ENCODE results near the gene OSGIN1.

OSGIN1 gene

GRCh38 chr16:84004442-84004841 lies 51.4 kb downstream of the OSGIN1 start:
- no peaks in the 10 kb centered on the region for H3K9me3 ChIP-seq (ENCODE audit: control insufficient read depth, insufficient read depth, low read depth, low read length)
- no peak overlapping the region for H3K27ac ChIP-seq (ENCODE audit: extremely low read depth, low read depth, low read length)
- H3K4me3 ChIP-seq (ENCODE audit: low read depth, low read length): no peak overlapping the region
- H3K4me1 ChIP-seq (ENCODE audit: control insufficient read depth, insufficient read depth, low read length): no peaks in the 10 kb centered on the region
- POLR2A ChIA-PET: no interaction called here
- CTCF ChIA-PET: interaction anchor here (1.8 kb wide), 1 partner anchor 58 kb away, joined by 4 read pairs; no protein-coding TSS in a partner anchor
- H3K36me3 ChIP-seq (ENCODE audit: control insufficient read depth in 2 of 2, insufficient read depth in 1 of 2, low read length in 2 of 2): no peaks in the 10 kb centered on the region
- TF ChIP-seq ZNF768 (tag by site-specific recombination; IDR thresholded peaks at IDR 0.05) (peak; percentile 76; the same call in 1 of the 2 replicates), ZNF2 (tag by site-specific recombination; IDR thresholded peaks at IDR 0.05) (no peak)

GRCh38 chr16:84005391-84005790 lies 52.4 kb downstream of the OSGIN1 start:
- TF ChIP-seq ZFP69B (tag by site-specific recombination; IDR thresholded peaks at IDR 0.05) (no peak), ZNF10 (tag by site-specific recombination; IDR thresholded peaks at IDR 0.05) (no peak), ZNF473 (tag by site-specific recombination; IDR thresholded peaks at IDR 0.05) (no peak), ZNF610 (tag by site-specific recombination; IDR thresholded peaks at IDR 0.05; ENCODE audit: borderline replicate concordance) (no peak), ZBTB11 (tag by site-specific recombination; conservative IDR thresholded peaks at IDR 0.05; ENCODE audit: low read depth) (no peak), ZNF132 (tag by site-specific recombination; IDR thresholded peaks at IDR 0.05; ENCODE audit: borderline replicate concordance) (no peak), ZNF670 (tag by site-specific recombination; IDR thresholded peaks at IDR 0.05; ENCODE audit: low read depth) (no peak), ZNF37A (tag by site-specific recombination; IDR thresholded peaks at IDR 0.05) (no peak), ZNF426 (tag by site-specific recombination; IDR thresholded peaks at IDR 0.05) (no peak), SALL2 (tag by site-specific recombination; IDR thresholded peaks at IDR 0.05; ENCODE audit: borderline replicate concordance) (no peak), ZNF280D (tag by site-specific recombination; IDR thresholded peaks at IDR 0.05) (no peak), ELK4 (IDR thresholded peaks at IDR 0.05; ENCODE audit: borderline replicate concordance, low read depth, low read length) (no peak), GLIS1 (tag by site-specific recombination; IDR thresholded peaks at IDR 0.05) (no peak), ZNF561 (tag by site-specific recombination; IDR thresholded peaks at IDR 0.05; ENCODE audit: borderline replicate concordance) (no peak), ZNF623 (tag by site-specific recombination; IDR thresholded peaks at IDR 0.05) (no peak), ZSCAN16 (tag by site-specific recombination; IDR thresholded peaks at IDR 0.05) (no peak), ZNF449 (tag by site-specific recombination; IDR thresholded peaks at IDR 0.05) (no peak), SP3 (tag by site-specific recombination; IDR thresholded peaks at IDR 0.05) (no peak), ZNF16 (tag by site-specific recombination; IDR thresholded peaks at IDR 0.05; ENCODE audit: low read depth) (no peak)
- ChIA-PET CTCF (interaction anchor here (0.7 kb wide), 1 partner anchor 515 kb away, joined by 3 read pairs; no protein-coding TSS in a partner anchor), POLR2A (interaction anchor here (1.7 kb wide), 1 partner anchor 9 kb away, joined by 6 read pairs; no protein-coding TSS in a partner anchor)
- Histone ChIP-seq H3K4me3 (ENCODE audit: low read depth, low read length) (no peak overlapping the region), H3K36me3 (ENCODE audit: control insufficient read depth in 2 of 2, insufficient read depth in 1 of 2, low read length in 2 of 2) (no peaks in the 10 kb centered on the region), H3K4me1 (ENCODE audit: control insufficient read depth, insufficient read depth, low read length) (no peaks in the 10 kb centered on the region), H3K27ac (ENCODE audit: extremely low read depth, low read depth, low read length) (no peak overlapping the region), H3K9me3 (ENCODE audit: control insufficient read depth, insufficient read depth, low read depth, low read length) (no peaks in the 10 kb centered on the region)
